Gastroesophageal sphincter (tissue), 3 donors: Measurements from ENCODE around the gene CHSY3.

Experiments
- EP300 ChIP-seq: sonication (generic); formaldehyde crosslinking; IDR thresholded peaks from one replicate; pipeline ENCODE4 v1.6.1; 2017; ENCODE audit warnings: antibody characterized with exemption, mild to moderate bottlenecking
- POLR2A ChIP-seq, 2 donors: fragments of 450-650 bp; IDR thresholded peaks; one replicate each; pipeline ENCODE4 v1.6.1; 2017; ENCODE audit warnings: antibody characterized with exemption in 2 of 2, mild to moderate bottlenecking in 2 of 2, moderate library complexity in 1 of 2
- POLR2AphosphoS5 ChIP-seq: sonication (generic); formaldehyde crosslinking; IDR thresholded peaks from one replicate; pipeline ENCODE4 v1.6.1; 2017; ENCODE audit warnings: antibody characterized with exemption
- TF ChIP-seq, protein P1 (sequence below), 4 experiments: fragments of 200-600 bp in 2 of 4; fragments of 450-650 bp in 2 of 4; sonication (generic) in 1 of 4; IDR thresholded peaks; one replicate each; pipeline ENCODE4 v1.5.1; 2017 to 2019; ENCODE audit warnings: antibody characterized with exemption in 4 of 4, mild to moderate bottlenecking in 2 of 4, moderate library complexity in 2 of 4

DNA sequence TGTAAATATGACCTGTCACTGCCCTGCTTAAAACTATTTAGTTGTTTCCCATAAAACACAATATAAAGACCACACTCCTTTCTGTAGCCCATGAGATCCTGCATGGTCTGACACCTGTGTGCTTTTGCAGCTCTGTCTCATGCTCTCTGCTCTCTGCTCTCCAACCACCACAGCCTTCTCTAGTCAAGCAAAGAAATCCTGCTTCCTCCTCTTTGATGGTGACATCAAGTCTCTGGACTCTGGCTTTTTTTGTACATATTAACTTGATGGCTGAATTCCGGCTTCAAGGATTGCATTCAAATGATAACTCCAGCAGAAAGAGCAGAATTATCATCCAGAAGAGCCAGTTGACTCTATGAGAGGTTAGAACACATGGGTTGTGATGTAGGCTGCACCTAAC lies 58.2 kb downstream of the CHSY3 start:
- TF ChIP-seq, protein P1, sequence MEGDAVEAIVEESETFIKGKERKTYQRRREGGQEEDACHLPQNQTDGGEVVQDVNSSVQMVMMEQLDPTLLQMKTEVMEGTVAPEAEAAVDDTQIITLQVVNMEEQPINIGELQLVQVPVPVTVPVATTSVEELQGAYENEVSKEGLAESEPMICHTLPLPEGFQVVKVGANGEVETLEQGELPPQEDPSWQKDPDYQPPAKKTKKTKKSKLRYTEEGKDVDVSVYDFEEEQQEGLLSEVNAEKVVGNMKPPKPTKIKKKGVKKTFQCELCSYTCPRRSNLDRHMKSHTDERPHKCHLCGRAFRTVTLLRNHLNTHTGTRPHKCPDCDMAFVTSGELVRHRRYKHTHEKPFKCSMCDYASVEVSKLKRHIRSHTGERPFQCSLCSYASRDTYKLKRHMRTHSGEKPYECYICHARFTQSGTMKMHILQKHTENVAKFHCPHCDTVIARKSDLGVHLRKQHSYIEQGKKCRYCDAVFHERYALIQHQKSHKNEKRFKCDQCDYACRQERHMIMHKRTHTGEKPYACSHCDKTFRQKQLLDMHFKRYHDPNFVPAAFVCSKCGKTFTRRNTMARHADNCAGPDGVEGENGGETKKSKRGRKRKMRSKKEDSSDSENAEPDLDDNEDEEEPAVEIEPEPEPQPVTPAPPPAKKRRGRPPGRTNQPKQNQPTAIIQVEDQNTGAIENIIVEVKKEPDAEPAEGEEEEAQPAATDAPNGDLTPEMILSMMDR (IDR thresholded peaks at IDR 0.05), result no peak
- no peak for TF ChIP-seq POLR2A (IDR thresholded peaks at IDR 0.05)
- no peak for TF ChIP-seq POLR2AphosphoS5
- no peak for TF ChIP-seq EP300
